ENCODE results near the gene TNIK.
"Not testable (repeated sequence)": the region's sequence is repeated elsewhere in the genome, so short reads cannot be mapped to it uniquely, and the experiment has no call there.

TNIK gene

GRCh38 chr3:171468296-171468906 is 8.2 kb upstream of the TNIK start:
- no peak for DNase-seq (ENCODE audit: low spot score)

GRCh38 chr3:171465763-171466162 is 5.6 kb upstream of the TNIK start:
- no peak for DNase-seq (ENCODE audit: low spot score)

- no peak for DNase-seq (ENCODE audit: low spot score)
Observed at GRCh38 chr3:171464462-171464861, 4.3 kb upstream of the TNIK start.

GRCh38 chr3:171462224-171462623 is 2.0 kb upstream of the TNIK start:
- peak; percentile 39 for DNase-seq (ENCODE audit: low spot score)

- no peak for DNase-seq (ENCODE audit: low spot score)
Observed at GRCh38 chr3:171461525-171461917, 1.3 kb upstream of the TNIK start.

- peak; percentile 48 for DNase-seq (ENCODE audit: low spot score)
Observed at GRCh38 chr3:171460725-171461524, 720 bp upstream of the TNIK start.

GRCh38 chr3:171459137-171459941 is 866 bp downstream of the TNIK start:
- peak; percentile 70 for DNase-seq (ENCODE audit: low spot score)

- DNase-seq (ENCODE audit: low spot score) = no peak
Observed at GRCh38 chr3:171458864-171459136, 1.4 kb downstream of the TNIK start.

- DNase-seq (ENCODE audit: low spot score) = peak; percentile 66
Observed at GRCh38 chr3:171458071-171458863, 1.9 kb downstream of the TNIK start.

- DNase-seq (ENCODE audit: low spot score) = peak; percentile 31
Observed at GRCh38 chr3:171457607-171458061, 2.6 kb downstream of the TNIK start.

GRCh38 chr3:171456765-171457606 is 3.2 kb downstream of the TNIK start:
- no peak for DNase-seq (ENCODE audit: low spot score)

GRCh38 chr3:171455603-171456550 is 4.3 kb downstream of the TNIK start:
- DNase-seq (ENCODE audit: low spot score) = peak; percentile 12

GRCh38 chr3:171454041-171454440 is 6.2 kb downstream of the TNIK start:
- DNase-seq (ENCODE audit: low spot score) = no peak

- no peak for DNase-seq (ENCODE audit: low spot score)
Observed at GRCh38 chr3:171453180-171453886, 6.9 kb downstream of the TNIK start.

- no peak for DNase-seq (ENCODE audit: low spot score)
Observed at GRCh38 chr3:171452328-171452727, 7.9 kb downstream of the TNIK start.

- DNase-seq (ENCODE audit: low spot score) = no peak
Observed at GRCh38 chr3:171451915-171452314, 8.3 kb downstream of the TNIK start.

GRCh38 chr3:171447579-171447891 is 12.7 kb downstream of the TNIK start:
- not testable (repeated sequence) for DNase-seq (ENCODE audit: low spot score)

- DNase-seq (ENCODE audit: low spot score) = no peak
Observed at GRCh38 chr3:171446801-171447578, 13.2 kb downstream of the TNIK start.

GRCh38 chr3:171446301-171446700 is 13.9 kb downstream of the TNIK start:
- no peak for DNase-seq (ENCODE audit: low spot score)
